Kidney epithelial cell (primary cell): ENCODE results near the gene RNF130. TPM values are rescaled to one million over a fixed set of nuclear protein-coding genes. Genes with fewer than 3 reads are reported as not detected.
"Not testable (repeated sequence)": the region's sequence is repeated elsewhere in the genome, so short reads cannot be mapped to it uniquely, and the experiment has no call there.

Experiments used
- DNase-seq: peaks from one replicate; pipeline ENCODE4 v3.0.0-alpha.2; 2010; ENCODE audit warnings: low read depth
- H3K27me3 ChIP-seq: 2 replicates; pipeline ENCODE4 v1.6.0; 2011; ENCODE audit warnings: low read length; ENCODE audit not compliant: control insufficient read depth, insufficient read depth
- H3K36me3 ChIP-seq: 2 replicates; pipeline ENCODE4 v1.5.1; 2011; ENCODE audit warnings: low read length; ENCODE audit not compliant: control insufficient read depth, insufficient read depth
- H3K4me3 ChIP-seq: 2 replicates; pipeline ENCODE4 v1.5.1; 2011; ENCODE audit warnings: low read depth, mild to moderate bottlenecking, control low read depth, low read length
- total RNA-seq: library from RNA; depleted of rRNA; stranded (reverse); fragments of >200 nt; gene quantifications from 2 replicates; pipeline ENCODE4 v1.2.3, GENCODE V29; 2015
- TF ChIP-seq, protein P1 (sequence below): IDR thresholded peaks from 2 replicates; pipeline ENCODE4 v1.5.1; 2011; ENCODE audit warnings: mild to moderate bottlenecking, moderate library complexity, low read length, control low read depth, inconsistent platforms; ENCODE audit not compliant: insufficient read depth, poor library complexity, severe bottlenecking

Gene RNF130
- total RNA-seq, 1 donor from 2014 or later, result 42.0 TPM

DNA sequence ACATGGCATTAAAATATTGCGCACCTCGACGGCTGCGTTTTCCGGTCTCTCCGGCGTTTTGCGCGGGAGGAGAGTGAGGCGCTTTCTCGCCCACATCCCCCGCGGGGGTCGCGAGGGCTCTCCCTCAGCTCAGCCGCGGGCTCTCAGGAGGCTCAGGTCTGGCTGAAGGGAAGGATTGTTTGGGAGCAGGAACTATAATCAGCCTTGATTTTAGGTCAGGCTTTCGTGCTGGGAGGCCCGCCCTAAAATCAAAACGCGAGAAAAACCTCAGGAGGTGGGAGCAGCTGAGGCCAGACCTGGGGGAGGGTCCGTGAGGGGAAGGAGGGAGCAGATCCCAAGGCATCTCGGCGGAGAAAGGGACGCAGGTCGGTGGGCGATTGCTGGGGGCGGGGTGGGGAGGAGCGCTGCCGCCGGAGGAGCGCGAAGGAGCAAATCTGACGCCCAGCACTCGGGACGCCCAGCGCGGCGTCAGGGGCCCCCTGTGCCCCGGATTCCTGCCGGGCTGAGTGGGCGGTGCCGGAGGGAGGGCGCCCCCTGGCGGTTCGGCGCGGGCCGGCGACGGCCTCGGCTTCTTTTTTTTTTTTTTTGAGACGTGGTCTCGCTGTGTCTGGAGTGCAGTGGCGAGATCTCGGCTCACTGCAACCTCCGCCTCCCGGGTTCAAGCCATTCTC is 18.7 kb upstream of the RNF130 start:
- H3K4me3 ChIP-seq, result peak overlapping the region; percentile 58
- TF ChIP-seq, protein P1, sequence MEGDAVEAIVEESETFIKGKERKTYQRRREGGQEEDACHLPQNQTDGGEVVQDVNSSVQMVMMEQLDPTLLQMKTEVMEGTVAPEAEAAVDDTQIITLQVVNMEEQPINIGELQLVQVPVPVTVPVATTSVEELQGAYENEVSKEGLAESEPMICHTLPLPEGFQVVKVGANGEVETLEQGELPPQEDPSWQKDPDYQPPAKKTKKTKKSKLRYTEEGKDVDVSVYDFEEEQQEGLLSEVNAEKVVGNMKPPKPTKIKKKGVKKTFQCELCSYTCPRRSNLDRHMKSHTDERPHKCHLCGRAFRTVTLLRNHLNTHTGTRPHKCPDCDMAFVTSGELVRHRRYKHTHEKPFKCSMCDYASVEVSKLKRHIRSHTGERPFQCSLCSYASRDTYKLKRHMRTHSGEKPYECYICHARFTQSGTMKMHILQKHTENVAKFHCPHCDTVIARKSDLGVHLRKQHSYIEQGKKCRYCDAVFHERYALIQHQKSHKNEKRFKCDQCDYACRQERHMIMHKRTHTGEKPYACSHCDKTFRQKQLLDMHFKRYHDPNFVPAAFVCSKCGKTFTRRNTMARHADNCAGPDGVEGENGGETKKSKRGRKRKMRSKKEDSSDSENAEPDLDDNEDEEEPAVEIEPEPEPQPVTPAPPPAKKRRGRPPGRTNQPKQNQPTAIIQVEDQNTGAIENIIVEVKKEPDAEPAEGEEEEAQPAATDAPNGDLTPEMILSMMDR, result peak; percentile 60
- no peak for DNase-seq
- no peaks in the 10 kb centered on the region for H3K36me3 ChIP-seq
- H3K27me3 ChIP-seq, result no peaks in the 10 kb centered on the region

DNA sequence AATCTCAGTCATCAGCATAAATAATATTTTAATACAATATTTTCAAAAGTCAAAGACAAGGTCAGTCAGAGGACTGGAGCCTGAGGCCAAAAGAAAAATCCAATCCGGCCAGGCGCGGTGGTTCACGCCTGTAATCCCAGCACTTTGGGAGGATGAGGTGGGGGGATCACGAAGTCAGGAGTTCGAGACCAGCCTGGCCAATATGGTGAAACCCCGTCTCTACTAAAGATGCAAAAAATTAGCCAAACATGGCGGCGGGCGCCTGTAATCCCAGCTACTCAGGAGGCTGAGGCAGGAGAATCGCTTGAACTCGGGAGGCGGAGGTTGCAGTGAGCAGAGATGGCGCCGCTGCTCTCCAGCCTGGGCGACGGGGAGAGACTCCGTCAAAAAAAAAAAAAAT is 18.1 kb upstream of the RNF130 start:
- not testable (repeated sequence) for DNase-seq, H3K36me3 ChIP-seq, H3K4me3 ChIP-seq, H3K27me3 ChIP-seq

DNA sequence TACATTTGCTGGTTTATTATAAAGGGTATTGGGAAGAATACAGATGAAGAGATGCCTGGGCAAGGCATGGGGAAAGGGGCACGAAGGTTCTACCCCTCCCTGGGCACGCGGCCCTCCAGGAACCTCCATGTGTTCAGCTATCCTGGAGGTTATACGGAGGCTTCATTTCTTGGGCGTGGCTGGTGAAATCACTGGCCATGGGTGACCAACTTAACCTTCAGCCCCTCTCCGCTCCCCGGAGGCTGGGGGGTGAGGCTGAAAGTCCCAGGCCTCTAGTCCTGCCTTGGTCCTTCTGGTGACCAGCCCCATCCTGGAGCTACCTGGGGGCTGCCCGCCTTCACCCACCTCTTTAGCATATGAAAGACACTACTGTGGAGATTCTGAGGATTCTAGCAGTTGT is 17.0 kb upstream of the RNF130 start:
- Histone ChIP-seq H3K36me3 (no peaks in the 10 kb centered on the region), H3K4me3 (no peak overlapping the region), H3K27me3 (peaks cover 5% of the 10 kb centered on the region)
- TF ChIP-seq, protein P1, result no peak
- no peak for DNase-seq

DNA sequence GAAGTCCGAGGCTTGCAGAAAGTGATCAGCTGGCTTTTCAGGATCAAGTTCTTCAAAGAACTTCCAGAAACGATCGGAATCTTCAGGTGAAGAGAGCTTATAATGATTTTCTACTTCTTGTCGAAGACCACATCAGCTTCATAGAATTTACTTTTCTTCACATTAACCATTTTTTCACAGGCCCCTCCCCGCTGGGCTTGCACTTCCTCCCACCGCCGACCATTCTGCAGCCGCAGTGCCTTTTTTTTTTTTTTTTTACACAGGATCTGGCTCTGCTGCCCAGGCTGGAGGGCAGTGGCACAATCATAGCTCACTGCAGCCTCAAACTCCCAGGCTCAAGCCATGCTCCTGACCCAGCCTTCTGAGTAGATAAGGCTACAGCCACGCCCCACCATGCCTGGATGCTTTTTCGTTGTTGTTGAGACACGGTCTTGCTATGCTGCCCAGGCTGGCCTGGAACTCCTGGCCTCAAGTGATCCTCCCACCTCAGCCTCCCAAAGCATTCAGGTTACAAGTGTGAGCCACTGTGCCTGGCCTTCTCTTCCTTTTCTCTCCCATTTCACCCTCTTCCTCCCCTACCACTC is 15.3 kb upstream of the RNF130 start:
- H3K36me3 ChIP-seq, result no peaks in the 10 kb centered on the region
- H3K27me3 ChIP-seq, result peaks cover 5% of the 10 kb centered on the region
- H3K4me3 ChIP-seq, result no peak overlapping the region
- no peak for DNase-seq
- TF ChIP-seq, protein P1, result no peak

DNA sequence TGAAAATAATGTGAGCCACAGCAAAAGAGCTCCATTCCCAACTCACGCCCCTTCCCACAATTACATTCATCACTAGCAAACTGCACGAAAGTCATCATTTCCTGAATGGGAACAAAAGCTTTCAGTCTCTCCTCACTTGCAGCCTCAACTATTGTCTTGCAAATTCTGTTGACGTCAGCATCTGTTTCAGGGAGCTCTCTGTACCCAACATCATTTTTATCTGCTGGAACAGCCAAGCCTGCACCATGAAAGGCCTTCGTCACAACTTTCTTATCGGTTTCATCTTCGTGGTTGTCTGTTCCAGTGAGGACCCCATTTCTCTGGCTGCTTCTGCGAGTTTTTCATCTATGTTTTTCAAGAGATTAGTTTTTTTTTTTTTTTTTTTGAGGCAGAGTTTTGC is 14.3 kb upstream of the RNF130 start:
- no peak for DNase-seq
- TF ChIP-seq, protein P1, result no peak
- H3K36me3 ChIP-seq, result no peaks in the 10 kb centered on the region
- H3K4me3 ChIP-seq, result no peak overlapping the region
- H3K27me3 ChIP-seq, result peaks cover 5% of the 10 kb centered on the region

DNA sequence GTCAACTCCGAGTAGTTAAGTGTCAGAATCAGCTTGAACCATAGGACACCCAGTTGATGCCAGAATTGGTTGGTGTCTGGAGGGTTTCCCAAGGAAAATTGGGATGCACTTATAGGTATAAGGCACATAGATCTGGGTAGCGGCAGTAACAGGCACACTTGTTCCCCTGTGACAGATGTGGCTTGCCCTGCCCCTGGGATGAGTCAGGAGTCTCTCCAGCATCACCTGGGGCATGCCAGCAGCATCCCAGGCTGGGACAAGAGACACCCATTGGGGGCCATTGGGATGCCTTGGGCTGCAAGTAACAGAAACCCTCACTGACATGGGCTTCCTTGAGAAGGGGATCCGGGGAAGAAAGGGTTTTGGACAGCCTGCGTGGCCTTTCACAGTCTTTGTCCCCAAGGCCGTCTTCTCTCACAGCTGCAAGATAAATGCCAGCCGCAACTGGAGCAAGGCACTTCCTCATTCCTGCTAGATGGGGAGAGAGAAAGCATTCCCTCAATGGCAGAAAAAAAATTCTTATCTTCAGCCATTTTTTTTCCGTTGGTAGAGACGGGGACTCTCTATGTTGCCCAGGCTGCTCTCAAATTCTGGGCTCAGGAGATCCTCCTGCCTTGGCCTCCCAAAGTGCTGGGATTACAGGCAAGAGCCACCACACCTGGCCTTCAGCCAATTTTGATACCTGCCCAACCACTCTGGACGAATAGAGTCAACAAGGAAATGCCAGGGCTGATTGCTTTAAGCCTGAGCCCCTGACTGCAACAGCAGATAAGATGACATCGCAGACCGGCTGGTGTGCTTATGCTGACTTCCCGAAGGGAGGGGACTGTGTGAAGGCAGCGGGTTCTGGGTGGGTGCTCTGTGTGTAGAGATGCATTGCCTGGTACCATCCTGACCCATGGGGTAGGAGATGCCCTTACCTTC is 13.3 kb upstream of the RNF130 start:
- no peak overlapping the region for H3K4me3 ChIP-seq
- TF ChIP-seq, protein P1, result no peak

More for the DNA sequence above, 13.3 kb upstream of the RNF130 start:
- peaks cover 5% of the 10 kb centered on the region for H3K27me3 ChIP-seq
- no peaks in the 10 kb centered on the region for H3K36me3 ChIP-seq
- no peak for DNase-seq
